ENCODE data around the gene ALG12.

ALG12 gene

GRCh38 chr22:49885881-49886280 is 32.4 kb downstream of the ALG12 start:
- no peak for DNase-seq

DNA sequence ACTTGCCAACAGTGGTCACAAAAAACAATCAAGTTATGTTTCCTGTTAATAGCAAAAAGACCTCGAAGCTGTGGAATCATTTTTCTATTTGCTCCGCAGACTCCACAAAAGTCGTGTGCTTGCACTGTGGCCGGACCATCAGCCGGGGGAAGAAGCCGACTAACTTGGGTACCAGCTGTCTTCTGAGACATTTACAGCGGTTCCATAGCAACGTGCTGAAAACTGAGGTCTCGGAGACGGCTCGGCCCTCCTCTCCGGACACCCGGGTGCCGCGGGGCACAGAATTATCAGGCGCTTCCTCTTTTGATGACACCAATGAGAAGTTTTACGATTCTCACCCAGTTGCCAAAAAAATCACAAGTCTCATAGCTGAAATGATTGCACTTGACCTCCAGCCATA is 33.0 kb downstream of the ALG12 start:
- no peak for DNase-seq

DNA sequence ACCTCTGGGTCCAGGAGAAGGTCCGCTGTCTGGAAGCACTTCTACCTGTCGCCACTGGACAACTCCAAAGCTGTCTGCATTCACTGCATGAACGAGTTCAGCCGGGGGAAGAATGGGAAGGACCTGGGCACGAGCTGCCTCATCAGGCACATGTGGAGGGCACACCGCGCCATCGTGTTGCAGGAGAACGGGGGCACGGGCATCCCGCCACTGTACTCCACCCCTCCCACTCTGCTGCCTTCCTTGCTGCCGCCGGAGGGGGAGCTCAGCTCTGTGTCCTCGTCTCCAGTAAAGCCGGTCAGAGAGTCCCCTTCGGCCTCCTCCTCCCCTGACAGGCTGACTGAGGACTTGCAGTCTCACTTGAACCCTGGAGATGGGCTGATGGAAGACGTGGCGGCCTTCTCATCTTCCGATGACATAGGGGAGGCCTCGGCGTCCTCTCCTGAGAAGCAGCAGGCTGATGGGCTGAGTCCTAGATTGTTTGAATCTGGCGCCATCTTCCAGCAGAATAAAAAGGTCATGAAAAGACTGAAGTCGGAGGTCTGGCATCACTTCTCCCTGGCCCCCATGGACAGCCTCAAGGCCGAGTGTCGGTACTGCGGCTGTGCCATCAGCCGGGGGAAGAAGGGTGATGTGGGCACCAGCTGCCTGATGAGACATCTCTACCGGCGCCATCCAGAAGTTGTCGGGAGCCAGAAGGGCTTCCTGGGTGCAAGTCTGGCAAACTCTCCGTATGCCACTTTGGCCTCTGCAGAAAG is 33.6 kb downstream of the ALG12 start:
- no peak for DNase-seq

DNA sequence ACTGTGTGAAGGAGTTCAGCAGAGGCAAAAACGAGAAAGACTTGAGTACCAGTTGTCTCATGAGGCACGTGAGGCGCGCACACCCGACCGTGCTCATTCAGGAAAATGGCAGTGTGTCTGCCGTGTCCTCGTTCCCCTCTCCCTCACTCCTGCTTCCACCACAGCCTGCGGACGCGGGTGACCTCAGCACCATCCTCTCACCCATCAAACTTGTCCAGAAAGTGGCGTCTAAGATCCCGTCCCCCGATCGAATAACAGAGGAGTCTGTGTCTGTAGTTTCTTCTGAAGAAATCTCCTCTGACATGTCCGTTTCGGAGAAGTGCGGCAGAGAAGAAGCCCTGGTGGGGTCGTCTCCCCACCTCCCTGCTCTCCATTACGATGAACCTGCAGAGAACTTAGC is 34.2 kb downstream of the ALG12 start:
- no peak for DNase-seq

DNA sequence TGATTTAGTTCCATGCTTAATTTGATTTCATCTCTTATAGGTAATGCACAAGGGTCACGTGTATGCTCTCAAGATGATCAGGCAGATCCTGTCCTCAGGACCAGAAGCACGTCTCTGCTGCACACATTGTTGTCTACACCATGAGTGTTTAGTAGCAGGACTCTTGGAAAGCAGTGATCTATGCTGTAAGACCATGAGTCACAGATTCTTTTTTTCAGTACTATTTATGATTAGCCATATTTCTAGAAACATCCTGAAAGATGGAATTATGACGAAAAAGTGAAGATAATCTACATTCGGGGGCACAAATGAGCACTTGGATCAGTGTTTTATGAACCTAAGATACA is 35.0 kb downstream of the ALG12 start:
- no peak for DNase-seq

- DNase-seq, result no peak
These were observed 35.5 kb downstream of the ALG12 start for GRCh38 chr22:49882519-49883293.

GRCh38 chr22:49881856-49882255 is 36.4 kb downstream of the ALG12 start:
- no peak for DNase-seq

- DNase-seq, result peak; percentile 16
These were observed 38.0 kb downstream of the ALG12 start for GRCh38 chr22:49880281-49880680.

GRCh38 chr22:49879871-49880270 is 38.4 kb downstream of the ALG12 start:
- DNase-seq, result no peak

GRCh38 chr22:49878206-49878605 is 40.0 kb downstream of the ALG12 start:
- no peak for DNase-seq

DNA sequence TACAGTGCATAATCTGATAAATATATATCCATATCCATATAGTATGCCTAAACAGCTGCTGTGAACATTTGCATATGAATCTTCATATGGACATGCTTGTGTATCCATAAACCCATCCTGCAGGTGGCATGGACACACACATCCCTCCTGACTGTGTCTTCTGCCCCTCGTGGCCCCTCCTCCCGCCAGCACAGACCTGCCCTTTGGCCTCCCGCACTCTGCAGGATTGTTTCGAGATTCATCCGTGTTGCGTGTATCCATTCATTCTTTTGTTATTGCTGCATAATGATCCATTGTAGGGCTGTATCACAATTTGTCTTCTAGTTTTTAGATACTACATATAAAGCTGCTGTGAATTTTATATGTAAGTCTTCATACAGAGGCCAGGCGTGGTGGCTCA is 40.6 kb downstream of the ALG12 start:
- no peak for DNase-seq

- DNase-seq, result no peak
These were observed 44.9 kb downstream of the ALG12 start for GRCh38 chr22:49873228-49873940.

DNA sequence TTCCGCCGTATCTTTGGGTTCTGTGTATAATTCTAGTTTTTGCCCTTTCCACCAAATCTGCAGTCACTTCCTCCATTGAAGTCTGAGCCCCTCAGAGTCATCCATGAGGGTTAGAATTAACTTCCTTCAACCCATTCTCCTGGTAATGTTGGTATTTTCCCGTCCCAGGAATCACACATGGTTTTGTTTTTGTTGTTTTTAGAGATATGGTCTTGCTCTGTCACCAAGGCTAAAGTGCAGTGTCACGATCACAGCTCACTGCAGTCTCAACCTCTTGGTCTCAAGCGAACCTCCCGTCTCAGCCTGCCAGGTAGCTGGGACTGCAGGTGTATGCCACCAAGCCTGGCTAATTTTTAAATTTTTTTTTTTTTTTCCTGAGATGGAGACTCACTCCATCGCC is 45.9 kb downstream of the ALG12 start:
- no peak for DNase-seq

DNA sequence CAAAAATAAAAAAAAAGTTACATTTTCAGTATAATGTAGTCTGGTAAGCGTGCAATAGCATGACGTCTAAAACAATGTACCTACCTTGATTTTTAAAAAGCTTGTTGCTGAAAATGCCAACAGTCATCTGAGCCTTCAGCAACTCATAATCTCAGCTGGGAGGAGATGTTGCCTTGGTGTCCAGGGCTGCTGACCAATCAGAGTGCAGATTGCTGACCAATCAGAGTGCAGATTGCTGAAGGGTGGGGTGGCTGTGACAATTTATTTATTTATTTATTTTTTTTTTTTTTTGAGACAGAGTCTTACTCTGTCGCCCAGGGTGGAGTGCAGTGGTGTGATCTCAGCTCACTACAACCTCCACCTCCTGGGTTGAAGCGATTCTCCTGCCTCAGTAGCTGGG is 46.8 kb downstream of the ALG12 start:
- DNase-seq, result no peak

DNA sequence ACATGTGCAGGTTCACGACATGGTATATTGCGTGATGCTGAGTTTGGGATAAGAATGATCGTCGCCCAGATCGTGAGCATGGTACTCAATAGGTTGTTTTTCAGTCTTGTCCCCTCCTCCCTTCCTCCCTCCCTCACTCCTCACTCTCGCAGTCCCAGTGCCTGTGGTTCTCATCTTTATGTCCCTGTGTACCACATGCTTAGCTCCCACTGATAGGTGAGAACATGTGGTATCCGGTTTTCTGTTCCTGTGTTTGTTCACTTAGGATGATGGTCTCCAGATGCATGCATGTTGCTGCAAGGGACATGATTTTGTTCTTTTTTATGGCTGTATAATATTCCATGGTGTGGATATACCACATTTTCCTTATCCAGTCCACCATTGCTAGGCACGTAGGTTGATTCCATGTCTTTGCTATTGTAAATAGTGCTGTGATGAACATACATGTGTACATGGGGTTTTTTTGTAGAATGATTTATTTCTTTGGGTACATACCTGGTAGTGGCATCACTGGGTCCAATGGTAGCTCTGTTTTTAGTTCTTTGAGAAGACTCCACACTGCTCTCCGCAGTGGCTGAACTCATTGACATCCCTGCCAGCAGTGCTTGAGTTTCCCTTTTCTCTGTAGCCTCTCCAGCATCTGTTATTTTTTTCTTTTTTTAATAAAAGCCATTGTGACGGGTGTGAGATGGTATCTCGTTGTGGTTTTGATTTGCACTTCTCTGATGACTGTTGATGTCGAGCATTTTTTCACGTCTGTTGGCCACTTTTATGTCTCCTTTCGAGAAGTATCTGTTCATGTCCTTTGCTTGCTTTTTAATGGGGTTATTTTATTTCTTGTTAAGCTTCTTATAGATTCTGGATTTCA is 48.2 kb downstream of the ALG12 start:
- DNase-seq, result peak; percentile 69

GRCh38 chr22:49869086-49869830 is 49.0 kb downstream of the ALG12 start:
- no peak for DNase-seq

DNA sequence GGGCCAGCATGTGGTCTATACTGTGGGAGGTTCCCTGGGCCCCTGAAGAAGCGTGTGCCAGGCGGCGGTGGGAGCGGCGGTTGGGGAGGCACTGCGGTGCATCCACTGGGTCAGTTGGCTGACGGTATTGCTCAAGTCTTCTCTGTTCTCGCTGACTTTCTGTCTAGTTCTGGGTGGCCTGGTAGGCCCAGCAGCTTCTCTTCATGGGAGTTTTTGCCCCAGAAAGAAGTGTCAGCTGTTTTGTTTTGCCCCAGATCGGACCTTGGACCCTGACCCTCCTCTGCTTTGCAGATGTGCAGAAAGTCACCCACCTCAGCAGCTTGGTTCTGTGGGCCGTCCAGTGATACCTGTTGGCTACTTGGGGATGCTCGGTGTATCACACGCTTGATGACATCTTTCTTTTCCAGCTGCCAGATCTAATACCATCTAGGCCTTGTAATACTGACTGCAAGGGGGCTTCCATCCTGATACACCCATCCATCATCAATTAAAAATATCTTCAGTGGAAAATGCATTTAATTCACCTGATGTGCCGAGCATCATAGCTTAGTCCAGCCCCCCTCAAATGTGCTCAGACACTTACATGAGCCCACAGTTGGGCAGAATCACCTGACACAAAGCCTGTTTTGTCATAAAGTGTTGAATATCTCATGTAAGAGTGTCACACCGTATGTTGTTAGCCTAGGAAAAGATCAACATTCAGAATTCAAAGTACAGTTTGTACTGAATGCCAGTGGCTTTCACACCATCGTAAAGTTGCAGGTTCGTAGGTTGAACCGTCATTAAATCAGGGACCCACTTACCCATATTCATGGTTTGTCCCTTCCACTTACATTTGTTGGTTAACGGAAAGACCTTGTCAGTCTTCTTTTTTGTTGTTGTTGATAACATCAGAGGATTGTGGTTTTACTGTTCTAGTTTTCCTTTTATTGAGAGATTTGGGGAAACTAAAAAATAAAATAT is 50.7 kb downstream of the ALG12 start:
- peak; percentile 42 for DNase-seq

- DNase-seq, result no peak
These were observed 51.6 kb downstream of the ALG12 start for GRCh38 chr22:49866646-49867045.

GRCh38 chr22:49866134-49866533 is 52.1 kb downstream of the ALG12 start:
- no peak for DNase-seq

DNA sequence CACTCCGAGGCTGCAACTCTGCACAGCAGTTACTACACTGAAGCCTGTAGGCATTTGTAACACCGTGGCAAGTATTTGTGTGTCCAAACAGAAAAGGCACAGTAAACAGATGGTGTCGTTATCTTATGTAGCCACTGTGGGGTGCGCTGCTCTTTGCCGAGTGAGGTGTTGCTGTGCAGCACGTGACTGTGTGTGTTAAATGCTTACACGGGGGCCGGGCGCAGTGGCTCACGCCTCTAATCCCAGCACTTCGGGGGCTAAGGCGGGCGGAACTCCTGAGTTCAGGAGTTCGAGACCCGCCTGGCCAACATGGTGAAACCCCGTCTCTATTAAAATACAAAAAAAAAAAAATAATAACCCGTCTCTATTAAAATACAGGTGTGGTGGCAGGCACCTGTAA is 53.1 kb downstream of the ALG12 start:
- DNase-seq, result no peak

DNA sequence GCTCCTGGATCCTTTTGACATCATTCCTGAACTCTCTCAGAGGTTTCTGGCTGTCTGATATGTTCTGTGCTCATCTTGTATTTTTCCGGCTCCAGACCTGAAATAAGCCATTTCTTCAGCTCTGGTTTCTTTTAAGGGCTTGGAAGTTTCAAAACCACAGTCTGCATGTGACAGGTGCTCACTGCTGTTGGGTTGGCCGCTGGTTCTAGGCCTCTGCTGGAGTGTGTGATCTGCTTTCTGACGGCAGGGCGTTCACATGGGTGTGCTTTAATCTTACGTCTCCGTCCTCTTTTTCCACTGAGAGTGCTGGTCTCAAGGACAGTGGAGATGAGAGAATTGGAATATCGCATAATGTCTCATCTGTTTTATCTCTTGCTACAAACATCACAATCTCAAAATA is 54.3 kb downstream of the ALG12 start:
- DNase-seq, result no peak
